ENCODE results near the gene OR10A3.

DNA sequence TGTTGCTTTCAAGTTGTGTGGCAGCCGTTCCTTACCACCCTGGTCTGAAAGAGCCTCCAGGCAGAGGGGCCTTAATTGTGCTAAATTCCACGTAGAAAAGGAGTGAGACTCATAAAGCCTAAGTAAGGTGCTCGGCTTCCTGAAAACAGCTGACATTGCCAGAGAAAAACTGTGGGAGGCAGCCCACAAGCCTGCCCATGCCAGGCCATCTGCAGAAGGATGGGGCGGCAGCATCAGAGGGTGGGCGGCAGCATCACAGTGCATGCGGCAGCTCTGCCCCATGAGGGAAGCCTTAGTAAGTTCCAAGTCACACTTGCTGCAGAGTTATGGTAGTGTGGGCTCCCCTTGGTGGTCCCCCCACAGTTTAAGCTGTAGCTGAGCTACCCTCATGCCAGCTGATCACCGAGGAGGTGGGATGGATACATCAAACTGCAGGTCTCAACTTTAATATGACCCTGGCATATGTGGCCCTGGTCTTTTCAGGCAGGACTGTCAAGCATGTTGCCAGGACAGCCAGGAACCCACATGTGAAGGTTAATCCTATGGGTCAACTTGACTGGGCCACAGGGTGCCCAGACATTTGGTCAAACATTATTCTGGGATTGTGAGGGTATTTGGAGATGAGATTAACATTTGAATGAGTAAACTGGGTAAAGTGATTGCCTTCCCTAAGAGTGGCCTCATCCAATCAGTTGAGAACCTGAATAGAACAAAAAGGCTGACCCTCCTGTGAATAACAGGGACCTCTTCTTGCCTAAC, 42.5 kb upstream of the OR10A3 start:
- TF ChIP-seq, protein P1, sequence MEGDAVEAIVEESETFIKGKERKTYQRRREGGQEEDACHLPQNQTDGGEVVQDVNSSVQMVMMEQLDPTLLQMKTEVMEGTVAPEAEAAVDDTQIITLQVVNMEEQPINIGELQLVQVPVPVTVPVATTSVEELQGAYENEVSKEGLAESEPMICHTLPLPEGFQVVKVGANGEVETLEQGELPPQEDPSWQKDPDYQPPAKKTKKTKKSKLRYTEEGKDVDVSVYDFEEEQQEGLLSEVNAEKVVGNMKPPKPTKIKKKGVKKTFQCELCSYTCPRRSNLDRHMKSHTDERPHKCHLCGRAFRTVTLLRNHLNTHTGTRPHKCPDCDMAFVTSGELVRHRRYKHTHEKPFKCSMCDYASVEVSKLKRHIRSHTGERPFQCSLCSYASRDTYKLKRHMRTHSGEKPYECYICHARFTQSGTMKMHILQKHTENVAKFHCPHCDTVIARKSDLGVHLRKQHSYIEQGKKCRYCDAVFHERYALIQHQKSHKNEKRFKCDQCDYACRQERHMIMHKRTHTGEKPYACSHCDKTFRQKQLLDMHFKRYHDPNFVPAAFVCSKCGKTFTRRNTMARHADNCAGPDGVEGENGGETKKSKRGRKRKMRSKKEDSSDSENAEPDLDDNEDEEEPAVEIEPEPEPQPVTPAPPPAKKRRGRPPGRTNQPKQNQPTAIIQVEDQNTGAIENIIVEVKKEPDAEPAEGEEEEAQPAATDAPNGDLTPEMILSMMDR (IDR thresholded peaks at IDR 0.05), result no peak
- no peak for TF ChIP-seq POLR2AphosphoS5 (IDR thresholded peaks at IDR 0.05)
- no peak for TF ChIP-seq POLR2A (IDR thresholded peaks at IDR 0.05)

All from upper lobe of left lung (tissue), 4 donors.